GM12878 (cell line): ENCODE data around the gene PHRF1. TPM values are rescaled to one million over a fixed set of nuclear protein-coding genes. Genes with fewer than 3 reads are reported as not detected.
A peak's percentile ranks its signal among the peaks of the same experiment; 100 is the strongest.

Source experiments
- ATAC-seq: fragments of 200-7000 bp; cut with Tn5 transposase; 3 replicates; pipeline ENCODE4 v1.9.1; 2020; ENCODE audit warnings: mild to moderate bottlenecking, moderate library complexity
- BruUV-seq: library from RNA; stranded (reverse); fragments of 400-500 nt; replicated peaks from 2 replicates; lab custom pipeline; 2021; lab: Mats Ljungman, UMichigan
- CTCF ChIA-PET: fragments of 300-600 bp; sonication (Branson Sonifier 250); formaldehyde crosslinking; extraction: SDS; loops from one replicate; lab custom pipeline; 2021; ENCODE audit warnings: inconsistent platforms; lab: Yijun Ruan, JAX
- POLR2A ChIA-PET: fragments of 350-600 bp; formaldehyde crosslinking; extraction: SDS; loops from one replicate; lab custom pipeline; 2021; ENCODE audit warnings: inconsistent platforms; lab: Charles Lee
- RAD21 ChIA-PET: fragments of 300-600 bp; sonication (Branson Sonifier 250); formaldehyde crosslinking; loops from one replicate; lab custom pipeline; 2023; ENCODE audit warnings: antibody characterized with exemption; ENCODE audit not compliant: unreplicated experiment; lab: Charles Lee
- SMC1A ChIA-PET: fragments of 300-600 bp; sonication (Branson Sonifier 250); formaldehyde crosslinking; loops from one replicate; lab custom pipeline; 2023; ENCODE audit not compliant: unreplicated experiment, uncharacterized antibody; lab: Charles Lee
- DNase-seq: peaks from one replicate; pipeline ENCODE4 v3.0.0-alpha.2; 2011; ENCODE audit warnings: low read depth, low spot score
- FAIRE-seq: peaks from 3 replicates; lab custom pipeline; 2011; peaks lifted over from hg19 to GRCh38; lab: Jason Lieb, UNC
- H2AFZ ChIP-seq: 2 replicates; pipeline ENCODE4 v1.6.0; 2011; ENCODE audit warnings: low read depth, low read length, control low read depth; ENCODE audit not compliant: control insufficient read depth
- H3K27ac ChIP-seq: 2 replicates; pipeline ENCODE4 v1.5.1; 2011; ENCODE audit warnings: control low read depth; ENCODE audit not compliant: control insufficient read depth, insufficient read depth
- H3K27me3 ChIP-seq, 2 experiments: replicated peaks in 1 of 2; 2 replicates each; pipeline versions ENCODE4 v1.6.0 to v1.6.1; 2011; ENCODE audit warnings: low read length in 1 of 2; ENCODE audit not compliant: control insufficient read depth in 2 of 2, insufficient read depth in 2 of 2
- H3K36me3 ChIP-seq, 2 experiments: 2 replicates each; pipeline ENCODE4 v1.5.1; 2011; ENCODE audit warnings: low read length in 1 of 2; ENCODE audit not compliant: control insufficient read depth in 2 of 2, insufficient read depth in 2 of 2
- H3K4me1 ChIP-seq: 2 replicates; pipeline ENCODE4 v1.6.1; 2011; ENCODE audit warnings: mild to moderate bottlenecking, low read length, moderate library complexity, mixed read lengths; ENCODE audit not compliant: control insufficient read depth, insufficient read depth
- H3K4me2 ChIP-seq: 2 replicates; pipeline ENCODE4 v1.6.0; 2011; ENCODE audit warnings: control low read depth; ENCODE audit not compliant: control insufficient read depth, insufficient read depth
- H3K4me3 ChIP-seq: fragments of 200-600 bp; sonication (generic); 2 replicates; pipeline ENCODE4 v1.5.1; 2016
- H3K79me2 ChIP-seq: 2 replicates; pipeline ENCODE4 v1.6.0; 2011; ENCODE audit warnings: low read length; ENCODE audit not compliant: control insufficient read depth, insufficient read depth
- H3K9ac ChIP-seq: 2 replicates; pipeline ENCODE4 v1.8.0; 2011; ENCODE audit warnings: low read length, control low read depth, mixed read lengths; ENCODE audit not compliant: control insufficient read depth, insufficient read depth
- H3K9me3 ChIP-seq: replicated peaks from 3 replicates; pipeline ENCODE4 v1.5.1; 2011; ENCODE audit warnings: mild to moderate bottlenecking, low read length; ENCODE audit not compliant: control insufficient read depth, insufficient read depth
- H4K20me1 ChIP-seq: 2 replicates; pipeline ENCODE4 v1.6.0; 2011; ENCODE audit not compliant: control insufficient read depth, insufficient read depth
- FOXK2 ChIP-seq: fragments of 450-650 bp; IDR thresholded peaks from 2 replicates; pipeline ENCODE4 v1.6.1; 2017; ENCODE audit warnings: mild to moderate bottlenecking, moderate library complexity
- POLR2A ChIP-seq: IDR thresholded peaks from 2 replicates; pipeline ENCODE4 v1.6.1; 2011; ENCODE audit warnings: low read depth, mild to moderate bottlenecking, low read length
- SREBF1 ChIP-seq: IDR thresholded peaks from 2 replicates; pipeline ENCODE4 v1.6.1; 2012; ENCODE audit warnings: mild to moderate bottlenecking, low read length
- WGBS: methylation state at CpG from one replicate; pipeline ENCODE4 v1.1.6; 2016; ENCODE audit warnings: low lambda C conversion rate; ENCODE audit not compliant: insufficient replicate concordance, insufficient coverage; ENCODE audit errors: missing lambda C conversion rate; 5-methylcytosine and 5-hydroxymethylcytosine counted together
- in situ Hi-C: fragments of 300-500 bp; cut with MboI; formaldehyde crosslinking; loops from 9 replicates; pipeline ENCODE4 v1.14.3; 2018; ENCODE audit warnings: mixed read lengths
- intact Hi-C: fragments of 100-400 bp; cut with micrococcal nuclease; formaldehyde crosslinking; loops from one replicate; pipeline ENCODE4 v1.14.2; 2022; ENCODE audit not compliant: unreplicated experiment
- polyA plus RNA-seq, 11 experiments: library from polyadenylated mRNA; depleted of rRNA in 4 of 11; unstranded in 6 of 11; stranded (reverse) in 5 of 11; fragments of >200 nt; fragmentation: Nextera tagmentation in 4 of 11; fragmentation: Illumina TruSeq in 1 of 11; extraction: Ambion mirVana in 4 of 11; extraction: Trizol in 1 of 11; gene quantifications; 1 replicate in 1 of 11; 2 replicates in 10 of 11; pipeline versions ENCODE4 v1.2.1 to v1.2.3, GENCODE V29; 2011 to 2016; ENCODE audit warnings: inconsistent platforms in 2 of 11, missing spikeins in 2 of 11, low read depth in 1 of 11
- total RNA-seq, 4 experiments: library from RNA; depleted of rRNA in 3 of 4; stranded (reverse); fragments of >200 nt in 3 of 4; fragmentation: Illumina TruSeq in 1 of 4; extraction: Trizol in 1 of 4; gene quantifications; 2 replicates each; pipeline versions ENCODE4 v1.2.1 to v1.2.3, GENCODE V29; 2013 to 2021

Gene PHRF1
- total and polyA plus RNA-seq, 10 of the 15 experiments (the other 5 are each of a cell fraction or from before 2014, with no cell fraction given), result 0.13 to 43.5 (median 15.1) TPM

DNA sequence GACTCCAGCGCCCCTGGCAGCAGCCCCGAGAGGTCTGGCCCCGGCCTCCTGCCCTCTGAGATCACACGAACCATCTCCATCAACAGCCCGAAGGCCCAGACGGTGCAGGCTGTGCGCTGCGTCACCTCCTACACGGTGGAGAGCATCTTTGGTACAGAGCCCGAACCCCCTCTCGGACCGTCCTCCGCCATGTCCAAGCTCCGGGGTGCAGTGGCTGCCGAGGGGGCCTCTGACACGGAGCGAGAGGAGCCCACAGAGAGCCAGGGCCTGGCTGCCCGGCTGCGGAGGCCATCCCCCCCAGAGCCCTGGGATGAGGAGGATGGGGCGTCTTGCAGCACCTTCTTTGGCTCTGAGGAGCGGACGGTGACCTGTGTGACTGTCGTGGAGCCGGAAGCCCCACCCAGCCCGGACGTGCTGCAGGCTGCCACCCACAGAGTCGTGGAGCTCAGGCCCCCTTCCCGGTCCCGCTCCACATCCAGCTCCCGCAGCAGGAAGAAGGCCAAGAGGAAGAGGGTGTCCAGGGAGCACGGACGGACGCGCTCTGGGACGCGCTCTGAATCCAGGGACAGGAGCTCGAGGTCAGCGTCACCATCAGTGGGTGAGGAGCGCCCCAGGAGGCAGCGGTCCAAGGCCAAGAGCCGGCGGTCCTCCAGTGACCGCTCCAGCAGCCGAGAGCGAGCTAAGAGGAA is 31.8 kb downstream of the PHRF1 start:
- POLR2A ChIA-PET, result interaction anchor here (0.7 kb wide), 1 partner anchor 87 kb away, joined by 3 read pairs; the partner anchor contains the start of gene TMEM80
- Histone ChIP-seq H3K36me3 (peaks cover 21 to 72% of the 10 kb centered on the region in 2 experiments; a peak in 3 of 4 replicates), H3K9me3 (no peaks in the 10 kb centered on the region), H3K4me3 (no peak overlapping the region), H3K27me3 (no peaks in the 10 kb centered on the region), H3K79me2 (peaks cover 2% of the 10 kb centered on the region), H3K4me1 (peaks cover 4% of the 10 kb centered on the region), H2AFZ (no peak overlapping the region), H3K9ac (no peak overlapping the region), H3K4me2 (no peak overlapping the region), H3K27ac (no peak overlapping the region), H4K20me1 (peaks cover 9% of the 10 kb centered on the region; the same call in 1 of the 2 replicates)
- TF ChIP-seq FOXK2, result no peak
- 95% methylated on average over 44 of the region's 45 CpGs for WGBS
- in situ Hi-C loops, result no loop called here
- no peak for DNase-seq
- RAD21 ChIA-PET, result no interaction called here
- SMC1A ChIA-PET, result no interaction called here
- BruUV-seq, result no TSS peak
- FAIRE-seq, result no peak
- intact Hi-C loops, result no loop called here
- ATAC-seq, result no peak
- CTCF ChIA-PET, result no interaction called here

DNA sequence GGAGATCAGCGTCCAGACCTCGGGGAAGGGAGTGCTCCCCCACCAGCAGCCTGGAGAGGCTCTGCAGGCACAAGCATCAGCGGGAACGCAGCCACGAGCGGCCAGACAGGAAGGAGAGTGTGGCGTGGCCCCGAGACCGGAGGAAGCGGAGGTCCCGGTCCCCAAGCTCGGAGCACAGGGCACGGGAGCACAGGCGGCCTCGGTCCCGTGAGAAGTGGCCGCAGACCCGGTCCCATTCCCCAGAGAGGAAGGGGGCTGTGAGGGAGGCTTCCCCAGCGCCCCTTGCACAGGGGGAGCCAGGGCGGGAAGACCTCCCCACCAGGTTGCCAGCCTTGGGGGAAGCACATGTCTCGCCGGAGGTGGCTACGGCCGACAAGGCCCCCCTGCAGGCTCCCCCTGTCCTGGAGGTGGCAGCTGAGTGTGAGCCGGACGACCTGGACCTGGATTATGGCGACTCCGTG is 32.6 kb downstream of the PHRF1 start:
- POLR2A ChIA-PET, result no interaction called here
- in situ Hi-C loops (no loop called here), intact Hi-C loops (no loop called here)
- RAD21 ChIA-PET, result no interaction called here
- no peak for ATAC-seq
- no peak for FAIRE-seq
- Histone ChIP-seq H3K9ac (no peak overlapping the region), H3K4me2 (no peak overlapping the region), H4K20me1 (peaks cover 11% of the 10 kb centered on the region), H3K9me3 (no peaks in the 10 kb centered on the region), H3K36me3 (peaks cover 21 to 75% of the 10 kb centered on the region in 2 experiments; a peak in 3 of 4 replicates), H3K4me1 (peaks cover 7% of the 10 kb centered on the region), H2AFZ (no peak overlapping the region), H3K27me3 (no peaks in the 10 kb centered on the region), H3K27ac (no peak overlapping the region), H3K4me3 (no peak overlapping the region), H3K79me2 (peaks cover 7% of the 10 kb centered on the region)
- no peak for DNase-seq
- WGBS, result 93% methylated on average over 24 of the region's 28 CpGs
- SMC1A ChIA-PET, result no interaction called here
- no TSS peak for BruUV-seq
- TF ChIP-seq POLR2A, result peak; percentile 27; the same call in 1 of the 2 replicates
- no peak for TF ChIP-seq SREBF1
- CTCF ChIA-PET, result no interaction called here
